ENCODE measurements around the gene BNC1. TPM values are rescaled to one million over a fixed set of nuclear protein-coding genes. Genes with fewer than 3 reads are reported as not detected.

The BNC1 gene
- total and polyA plus RNA-seq, 10 of the 15 experiments (the other 5 are each of a cell fraction or from before 2014, with no cell fraction given): 0.01 TPM; not detected in 9

GRCh38 chr15:83288381-83288801, 3.9 kb upstream of the BNC1 start (continued):
- TF ChIP-seq MEF2A (IDR thresholded peaks at IDR 0.05; ENCODE audit: insufficient read depth, low read depth, low read length) (no peak), RB1 (IDR thresholded peaks at IDR 0.05; ENCODE audit: borderline replicate concordance) (no peak), ZNF622 (IDR thresholded peaks at IDR 0.05) (no peak)

- Histone ChIP-seq H3K9me3 (replicated peaks; ENCODE audit: control insufficient read depth, insufficient read depth, low read length) (no peaks in the 10 kb centered on the region; the same call in 2 of the 3 replicates), H3K79me2 (ENCODE audit: control insufficient read depth, insufficient read depth, low read length) (no peaks in the 10 kb centered on the region), H2AFZ (ENCODE audit: control insufficient read depth, low read depth, low read length) (no peak overlapping the region), H3K9ac (ENCODE audit: control insufficient read depth, insufficient read depth, low read length) (no peak overlapping the region), H3K27ac (ENCODE audit: control insufficient read depth, insufficient read depth) (no peak overlapping the region), H3K27me3 (replicated peaks in 1 of 2; ENCODE audit: control insufficient read depth in 2 of 2, insufficient read depth in 2 of 2, low read length in 1 of 2) (peaks cover 7 to 8% of the 10 kb centered on the region in 2 experiments), H3K4me2 (ENCODE audit: control insufficient read depth, insufficient read depth) (no peak overlapping the region), H4K20me1 (ENCODE audit: control insufficient read depth, insufficient read depth) (no peaks in the 10 kb centered on the region), H3K4me3 (no peak overlapping the region), H3K36me3 (ENCODE audit: control insufficient read depth in 2 of 2, insufficient read depth in 2 of 2, low read length in 1 of 2) (no peaks in the 10 kb centered on the region), H3K4me1 (ENCODE audit: control insufficient read depth, insufficient read depth, low read length) (no peaks in the 10 kb centered on the region)
- POLR2A ChIA-PET: no interaction called here
- no peak for DNase-seq (ENCODE audit: low read depth, low spot score)
- in situ Hi-C loops (cut with MboI) (no loop called here), intact Hi-C loops (cut with micrococcal nuclease; ENCODE audit: unreplicated experiment) (no loop called here)
- FAIRE-seq: no peak
- CTCF ChIA-PET: no interaction called here
- ATAC-seq: no peak
- 17% methylated on average over 3 of the region's 3 CpGs for WGBS (ENCODE audit: insufficient coverage, insufficient replicate concordance, low lambda C conversion rate, missing lambda C conversion rate)
- TF ChIP-seq SMC3 (IDR thresholded peaks at IDR 0.05; ENCODE audit: borderline replicate concordance, low read length): no peak
- no peak for TF ChIP-seq RBBP5 (conservative IDR thresholded peaks at IDR 0.05)
- no peak for TF ChIP-seq NR2F1 (conservative IDR thresholded peaks at IDR 0.05)
- TF ChIP-seq RCOR1 (conservative IDR thresholded peaks at IDR 0.05; ENCODE audit: low read depth, low read length): no peak
- TF ChIP-seq, protein P1, sequence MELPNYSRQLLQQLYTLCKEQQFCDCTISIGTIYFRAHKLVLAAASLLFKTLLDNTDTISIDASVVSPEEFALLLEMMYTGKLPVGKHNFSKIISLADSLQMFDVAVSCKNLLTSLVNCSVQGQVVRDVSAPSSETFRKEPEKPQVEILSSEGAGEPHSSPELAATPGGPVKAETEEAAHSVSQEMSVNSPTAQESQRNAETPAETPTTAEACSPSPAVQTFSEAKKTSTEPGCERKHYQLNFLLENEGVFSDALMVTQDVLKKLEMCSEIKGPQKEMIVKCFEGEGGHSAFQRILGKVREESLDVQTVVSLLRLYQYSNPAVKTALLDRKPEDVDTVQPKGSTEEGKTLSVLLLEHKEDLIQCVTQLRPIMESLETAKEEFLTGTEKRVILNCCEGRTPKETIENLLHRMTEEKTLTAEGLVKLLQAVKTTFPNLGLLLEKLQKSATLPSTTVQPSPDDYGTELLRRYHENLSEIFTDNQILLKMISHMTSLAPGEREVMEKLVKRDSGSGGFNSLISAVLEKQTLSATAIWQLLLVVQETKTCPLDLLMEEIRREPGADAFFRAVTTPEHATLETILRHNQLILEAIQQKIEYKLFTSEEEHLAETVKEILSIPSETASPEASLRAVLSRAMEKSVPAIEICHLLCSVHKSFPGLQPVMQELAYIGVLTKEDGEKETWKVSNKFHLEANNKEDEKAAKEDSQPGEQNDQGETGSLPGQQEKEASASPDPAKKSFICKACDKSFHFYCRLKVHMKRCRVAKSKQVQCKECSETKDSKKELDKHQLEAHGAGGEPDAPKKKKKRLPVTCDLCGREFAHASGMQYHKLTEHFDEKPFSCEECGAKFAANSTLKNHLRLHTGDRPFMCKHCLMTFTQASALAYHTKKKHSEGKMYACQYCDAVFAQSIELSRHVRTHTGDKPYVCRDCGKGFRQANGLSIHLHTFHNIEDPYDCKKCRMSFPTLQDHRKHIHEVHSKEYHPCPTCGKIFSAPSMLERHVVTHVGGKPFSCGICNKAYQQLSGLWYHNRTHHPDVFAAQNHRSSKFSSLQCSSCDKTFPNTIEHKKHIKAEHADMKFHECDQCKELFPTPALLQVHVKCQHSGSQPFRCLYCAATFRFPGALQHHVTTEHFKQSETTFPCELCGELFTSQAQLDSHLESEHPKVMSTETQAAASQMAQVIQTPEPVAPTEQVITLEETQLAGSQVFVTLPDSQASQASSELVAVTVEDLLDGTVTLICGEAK (IDR thresholded peaks at IDR 0.05; ENCODE audit: borderline replicate concordance): no peak
- TF ChIP-seq, protein P2, sequence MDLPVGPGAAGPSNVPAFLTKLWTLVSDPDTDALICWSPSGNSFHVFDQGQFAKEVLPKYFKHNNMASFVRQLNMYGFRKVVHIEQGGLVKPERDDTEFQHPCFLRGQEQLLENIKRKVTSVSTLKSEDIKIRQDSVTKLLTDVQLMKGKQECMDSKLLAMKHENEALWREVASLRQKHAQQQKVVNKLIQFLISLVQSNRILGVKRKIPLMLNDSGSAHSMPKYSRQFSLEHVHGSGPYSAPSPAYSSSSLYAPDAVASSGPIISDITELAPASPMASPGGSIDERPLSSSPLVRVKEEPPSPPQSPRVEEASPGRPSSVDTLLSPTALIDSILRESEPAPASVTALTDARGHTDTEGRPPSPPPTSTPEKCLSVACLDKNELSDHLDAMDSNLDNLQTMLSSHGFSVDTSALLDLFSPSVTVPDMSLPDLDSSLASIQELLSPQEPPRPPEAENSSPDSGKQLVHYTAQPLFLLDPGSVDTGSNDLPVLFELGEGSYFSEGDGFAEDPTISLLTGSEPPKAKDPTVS (IDR thresholded peaks at IDR 0.05; ENCODE audit: low read depth, low read length): no peak
- TF ChIP-seq, protein P3, sequence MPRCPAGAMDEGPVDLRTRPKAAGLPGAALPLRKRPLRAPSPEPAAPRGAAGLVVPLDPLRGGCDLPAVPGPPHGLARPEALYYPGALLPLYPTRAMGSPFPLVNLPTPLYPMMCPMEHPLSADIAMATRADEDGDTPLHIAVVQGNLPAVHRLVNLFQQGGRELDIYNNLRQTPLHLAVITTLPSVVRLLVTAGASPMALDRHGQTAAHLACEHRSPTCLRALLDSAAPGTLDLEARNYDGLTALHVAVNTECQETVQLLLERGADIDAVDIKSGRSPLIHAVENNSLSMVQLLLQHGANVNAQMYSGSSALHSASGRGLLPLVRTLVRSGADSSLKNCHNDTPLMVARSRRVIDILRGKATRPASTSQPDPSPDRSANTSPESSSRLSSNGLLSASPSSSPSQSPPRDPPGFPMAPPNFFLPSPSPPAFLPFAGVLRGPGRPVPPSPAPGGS (IDR thresholded peaks at IDR 0.05; ENCODE audit: borderline replicate concordance, insufficient read depth, low read depth, low read length, poor library complexity, severe bottlenecking): no peak
- no peak for TF ChIP-seq SUZ12 (IDR thresholded peaks at IDR 0.05; ENCODE audit: unreplicated experiment)
- no peak for TF ChIP-seq POLR2A (IDR thresholded peaks at IDR 0.05; ENCODE audit: low read depth, low read length)
- no peak for TF ChIP-seq BMI1 (IDR thresholded peaks at IDR 0.05; ENCODE audit: borderline replicate concordance)
- TF ChIP-seq SMAD5 (IDR thresholded peaks at IDR 0.05; ENCODE audit: low read depth): no peak
- TF ChIP-seq TCF3 (IDR thresholded peaks at IDR 0.05; ENCODE audit: borderline replicate concordance, insufficient read depth, low read depth, low read length): no peak
- no TSS peak for BruUV-seq (replicated peaks)
- SMC1A ChIA-PET (ENCODE audit: uncharacterized antibody, unreplicated experiment): no interaction called here
- RAD21 ChIA-PET (ENCODE audit: unreplicated experiment): no interaction called here
Observed at GRCh38 chr15:83287541-83288027, 3.1 kb upstream of the BNC1 start.

Measured in GM12878 (cell line).